ENCODE measurements around the gene POLR2H.

The POLR2H gene

DNA sequence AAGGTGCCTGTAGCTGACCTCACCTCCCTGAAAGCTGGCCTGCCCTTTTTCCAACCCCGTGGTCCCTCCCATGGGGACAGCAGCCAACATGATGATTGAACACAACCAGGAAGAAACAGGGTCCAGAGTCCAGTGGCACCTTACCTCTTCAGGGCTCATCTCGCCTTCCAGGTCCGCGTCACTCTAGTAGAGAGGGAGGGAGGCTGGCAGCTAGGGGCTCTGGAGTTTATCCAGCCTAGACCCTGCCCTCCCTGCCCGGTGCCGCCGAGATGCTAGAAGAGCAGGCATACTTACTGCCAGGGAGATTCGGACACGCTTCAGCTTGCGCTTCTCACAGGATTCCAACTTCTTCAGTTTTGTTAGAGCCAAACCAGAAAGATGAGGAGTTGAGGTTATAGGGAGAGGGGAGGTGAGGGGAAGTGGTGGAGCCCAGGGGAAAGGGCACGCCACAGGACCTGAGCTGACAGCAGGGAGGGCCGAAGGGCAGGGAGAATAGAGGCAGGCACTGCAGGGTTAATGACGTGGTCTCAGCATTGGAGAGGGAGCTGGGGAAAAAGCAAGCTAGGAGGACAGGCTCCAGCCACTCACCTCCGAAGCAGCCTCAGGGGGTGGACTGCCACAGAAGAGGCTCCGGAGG is 9.2 kb upstream of the POLR2H start:
- no peak for DNase-seq (ENCODE audit: low spot score)

DNA sequence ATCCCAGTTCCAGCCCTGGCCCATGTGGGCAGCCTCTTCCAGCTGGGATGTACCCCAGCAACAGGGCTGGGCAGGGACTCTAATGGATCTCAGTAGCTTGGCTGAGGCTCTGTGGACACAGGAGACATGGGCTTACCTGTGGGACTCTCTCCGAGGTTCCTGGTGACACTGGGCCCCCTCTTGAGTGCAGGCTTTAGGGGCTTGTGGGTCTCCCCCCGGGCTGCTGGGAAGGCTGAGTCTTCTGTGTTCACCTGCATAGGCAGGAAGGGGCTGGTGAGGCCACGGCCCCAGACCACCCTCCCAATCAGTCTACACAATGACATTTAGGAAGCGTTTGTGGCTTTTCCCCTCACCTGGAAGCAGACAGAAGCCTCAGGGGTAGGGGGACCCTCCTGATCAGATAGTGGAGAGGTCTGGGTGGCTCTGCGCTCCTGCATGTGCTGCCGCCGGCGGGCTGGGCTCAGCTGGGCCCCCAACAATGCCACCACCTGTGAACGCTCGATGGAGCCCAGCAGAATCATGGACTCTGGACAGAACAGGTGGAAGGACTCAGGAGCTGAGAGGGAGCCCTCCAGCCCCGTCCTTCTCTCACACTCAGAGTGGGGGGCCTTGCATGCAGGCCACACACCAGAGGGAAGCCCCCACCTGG is 8.5 kb upstream of the POLR2H start:
- DNase-seq (ENCODE audit: low spot score): no peak

DNA sequence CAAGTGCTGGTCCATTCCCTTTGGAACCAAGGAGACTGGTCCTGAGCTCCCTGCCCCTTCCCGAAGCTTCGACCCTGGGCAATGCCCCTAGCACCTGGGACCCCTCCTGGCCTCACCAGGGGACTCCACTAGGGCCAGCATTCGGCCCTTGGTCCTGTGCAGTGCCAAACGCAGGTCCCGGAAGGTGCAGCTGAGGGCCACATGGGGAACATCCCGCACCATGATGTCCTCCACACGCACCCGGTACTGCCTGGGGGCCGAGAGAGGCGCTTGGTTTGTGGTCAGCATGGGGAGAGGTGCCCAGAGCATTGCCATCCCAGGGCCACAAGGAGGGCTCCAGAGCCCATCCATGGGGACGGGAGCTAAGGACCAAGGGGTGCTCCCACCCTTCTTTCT is 8.0 kb upstream of the POLR2H start:
- no peak for DNase-seq (ENCODE audit: low spot score)

DNA sequence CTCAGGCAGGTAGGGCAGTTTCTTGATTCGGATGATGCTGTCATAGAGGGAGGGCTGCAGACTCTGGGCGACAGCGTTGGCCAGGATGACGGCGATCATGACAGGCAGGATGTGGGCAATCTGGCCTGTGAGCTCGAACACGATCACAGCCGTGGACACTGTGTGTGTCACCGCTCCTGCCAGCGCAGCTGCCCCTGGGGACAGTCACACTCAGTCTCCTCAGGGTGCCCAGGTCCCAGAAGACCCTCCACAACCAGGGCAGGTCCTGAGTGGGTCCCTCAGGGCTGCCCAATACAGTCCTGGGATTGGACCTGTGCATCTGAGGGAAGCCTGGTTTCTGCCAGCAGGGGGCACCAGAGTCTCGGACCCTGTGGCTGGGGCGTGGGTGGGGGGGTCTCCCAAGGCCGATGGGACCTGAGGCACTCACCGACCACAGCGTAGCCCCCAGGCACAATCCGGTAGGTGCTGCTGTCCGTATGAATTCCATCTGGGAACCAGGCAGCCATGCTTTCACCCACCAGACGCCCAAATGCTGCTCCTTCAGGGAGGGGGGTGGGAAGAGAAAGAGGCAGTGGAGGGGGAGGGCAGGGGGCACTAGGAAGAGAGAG is 7.3 kb upstream of the POLR2H start:
- DNase-seq (ENCODE audit: low spot score): peak; percentile 67

DNA sequence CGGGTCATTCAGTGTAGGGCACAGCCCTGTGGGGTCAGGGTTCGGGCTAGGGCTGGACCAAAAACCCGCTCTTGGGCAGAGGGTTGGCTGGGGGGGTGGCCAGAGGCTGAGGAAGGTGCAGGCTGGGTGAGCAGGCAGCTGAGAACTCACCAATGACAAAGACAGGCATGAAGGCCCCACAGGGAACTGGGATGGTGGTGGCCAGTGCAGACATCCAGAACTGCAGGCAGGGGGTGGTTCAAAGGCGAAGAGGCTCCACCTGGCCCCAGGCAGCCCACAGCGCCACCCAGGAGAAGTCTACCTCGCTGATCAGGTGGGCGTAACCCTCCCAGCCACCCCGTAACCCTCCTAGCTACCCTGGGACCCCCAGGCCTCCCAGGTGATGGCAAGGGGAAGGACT is 6.8 kb upstream of the POLR2H start:
- DNase-seq (ENCODE audit: low spot score): no peak

DNA sequence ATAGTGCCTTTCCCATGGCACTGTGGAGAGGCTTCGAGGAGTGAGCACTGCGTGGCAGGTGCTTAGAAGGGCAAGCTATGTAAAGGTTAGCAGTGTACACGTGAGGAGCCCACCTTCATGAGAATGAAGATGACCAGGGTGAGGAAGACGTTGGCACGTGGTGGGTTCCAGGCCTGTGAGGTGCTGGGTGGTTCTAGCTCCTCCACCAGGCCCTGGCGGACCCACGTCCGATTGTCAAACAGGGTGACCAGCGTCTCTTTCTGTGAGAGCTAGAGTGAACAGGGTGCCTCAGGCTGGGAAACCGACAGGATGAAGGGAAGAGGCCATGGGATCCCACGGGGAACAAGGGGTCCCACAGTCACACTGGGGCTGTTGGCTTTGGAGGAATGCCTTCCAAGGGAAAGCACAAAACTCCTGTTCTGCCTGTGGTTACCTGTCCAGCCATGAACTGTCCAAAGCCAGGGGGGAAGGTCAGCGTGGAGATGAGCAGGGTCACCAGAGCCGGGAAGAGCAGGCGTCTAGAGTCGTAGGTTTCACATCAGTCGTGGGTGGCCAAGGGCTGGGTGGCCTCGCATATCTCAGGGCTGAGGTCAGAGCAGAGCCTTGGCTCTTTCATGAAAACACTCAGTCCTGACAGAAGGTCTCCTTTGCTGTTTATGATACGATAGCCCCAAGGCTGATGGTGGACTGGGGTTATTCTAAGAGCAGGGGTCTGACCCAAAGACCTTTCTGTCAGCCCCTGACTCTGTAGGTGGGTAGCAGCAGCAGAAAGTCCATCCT is 6.1 kb upstream of the POLR2H start:
- no peak for DNase-seq (ENCODE audit: low spot score)

DNA sequence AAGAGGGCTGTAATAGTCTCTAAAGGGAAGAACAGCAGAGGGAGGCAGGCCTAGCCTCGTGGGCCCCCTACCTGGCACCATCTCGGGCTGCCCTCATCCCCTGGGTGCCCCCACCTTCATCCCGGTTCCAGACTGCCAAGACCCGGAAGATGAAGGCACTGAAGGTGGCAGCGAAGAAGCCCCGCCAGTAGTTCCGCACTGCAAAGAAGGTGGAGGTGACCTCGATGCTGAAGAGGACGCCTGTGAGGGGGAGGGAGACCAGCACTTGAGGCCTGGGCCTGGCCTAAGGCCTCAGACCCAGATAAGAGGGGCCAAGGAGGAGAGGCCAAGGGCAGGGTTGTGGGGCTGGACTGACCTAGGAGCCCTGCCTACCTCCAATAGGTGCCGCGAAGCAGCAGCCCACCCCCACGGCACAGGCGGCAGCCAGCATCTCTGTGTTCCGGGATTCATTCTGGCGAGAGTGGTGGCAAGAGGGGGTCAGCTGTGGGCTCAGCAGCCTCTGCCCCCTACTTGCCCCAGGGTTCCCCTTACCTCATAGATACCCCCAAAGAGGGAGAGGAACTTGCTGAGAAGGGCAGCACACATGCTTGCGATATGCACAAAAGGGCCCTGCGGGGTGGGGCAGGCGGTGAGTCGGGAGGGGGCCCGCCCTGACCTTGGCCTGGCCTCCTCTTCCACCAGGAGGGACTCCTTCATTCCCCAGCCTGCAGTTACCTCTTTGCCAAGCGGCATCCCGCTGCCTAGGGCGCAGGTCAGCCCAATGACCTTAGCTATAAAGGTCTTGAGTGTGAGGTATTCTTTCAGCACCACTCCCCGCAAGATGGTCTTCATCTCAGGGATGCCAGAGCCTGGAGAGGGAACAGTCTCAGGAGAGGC is 4.0 kb upstream of the POLR2H start:
- DNase-seq (ENCODE audit: low spot score): no peak

DNA sequence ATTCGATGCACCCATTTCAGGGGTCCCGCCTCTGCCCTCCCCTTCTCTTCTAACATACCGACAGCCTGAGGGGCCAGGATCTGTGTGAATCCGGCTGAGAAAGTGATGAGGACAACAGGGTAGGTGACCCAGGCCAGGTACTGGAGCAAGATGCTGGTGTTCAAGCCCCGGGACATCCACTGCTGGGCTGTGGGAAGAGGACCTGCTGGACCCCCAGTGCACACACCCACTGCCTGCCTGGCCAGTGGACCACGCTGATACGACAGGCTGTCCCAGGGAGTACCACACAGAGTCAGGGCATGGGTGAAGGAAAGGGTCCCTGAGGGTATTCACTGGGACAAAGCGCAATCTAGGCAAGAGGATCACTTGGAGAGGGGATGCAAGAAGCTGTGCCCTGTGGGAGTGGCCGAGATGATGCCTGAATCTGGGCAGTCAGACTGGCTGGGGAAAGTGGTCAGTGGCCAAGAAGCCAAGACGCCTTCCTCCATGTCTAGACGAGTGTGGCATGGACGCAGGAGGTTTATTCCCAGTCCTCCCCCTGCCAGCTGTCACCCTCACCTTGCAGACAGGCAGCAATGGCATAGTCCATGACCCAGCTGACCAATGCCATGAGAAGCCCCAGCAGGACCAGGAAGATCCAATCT is 3.3 kb upstream of the POLR2H start:
- no peak for DNase-seq (ENCODE audit: low spot score)

DNA sequence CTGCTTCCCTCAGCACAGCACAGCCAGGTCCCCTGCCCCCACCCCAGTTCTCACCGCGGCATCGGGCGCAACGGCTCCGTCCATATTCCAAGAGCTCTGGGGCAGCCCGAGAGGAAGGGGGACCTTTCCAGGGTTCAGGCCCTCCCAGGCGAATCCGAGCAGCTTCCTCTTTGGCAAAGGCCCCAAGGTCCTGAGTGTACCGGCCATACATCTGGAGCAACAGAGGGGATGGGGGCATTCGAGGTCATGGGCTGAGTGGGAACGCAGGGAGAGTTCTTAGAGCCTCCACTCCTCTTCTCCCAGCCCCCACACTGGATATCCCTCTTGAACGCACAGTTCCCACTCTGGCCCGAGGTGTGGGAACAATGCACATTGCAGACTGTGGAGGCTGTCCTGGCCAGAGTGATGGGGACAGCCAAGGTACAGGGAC is 2.6 kb upstream of the POLR2H start:
- no peak for DNase-seq (ENCODE audit: low spot score)

DNA sequence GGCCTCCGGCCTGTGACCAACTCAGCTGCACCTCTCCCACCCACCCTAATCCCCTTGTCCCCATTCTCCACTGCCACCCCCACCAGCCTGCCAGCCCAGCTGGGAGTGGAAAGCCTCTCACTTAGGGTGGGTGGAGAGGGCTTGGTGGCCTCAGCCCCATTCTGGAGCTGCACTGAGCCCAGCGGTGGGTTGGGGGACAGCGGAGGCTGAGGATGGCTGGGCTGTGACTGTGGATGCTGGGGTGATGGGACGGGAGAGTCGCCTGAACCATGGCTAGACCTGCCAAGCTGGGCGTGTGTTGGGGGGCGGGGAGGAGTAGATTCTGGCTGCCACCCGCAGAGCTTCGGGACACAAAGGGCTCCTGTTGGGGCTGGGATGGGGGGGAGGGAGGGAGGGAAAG is 1.9 kb upstream of the POLR2H start:
- no peak for DNase-seq (ENCODE audit: low spot score)

DNA sequence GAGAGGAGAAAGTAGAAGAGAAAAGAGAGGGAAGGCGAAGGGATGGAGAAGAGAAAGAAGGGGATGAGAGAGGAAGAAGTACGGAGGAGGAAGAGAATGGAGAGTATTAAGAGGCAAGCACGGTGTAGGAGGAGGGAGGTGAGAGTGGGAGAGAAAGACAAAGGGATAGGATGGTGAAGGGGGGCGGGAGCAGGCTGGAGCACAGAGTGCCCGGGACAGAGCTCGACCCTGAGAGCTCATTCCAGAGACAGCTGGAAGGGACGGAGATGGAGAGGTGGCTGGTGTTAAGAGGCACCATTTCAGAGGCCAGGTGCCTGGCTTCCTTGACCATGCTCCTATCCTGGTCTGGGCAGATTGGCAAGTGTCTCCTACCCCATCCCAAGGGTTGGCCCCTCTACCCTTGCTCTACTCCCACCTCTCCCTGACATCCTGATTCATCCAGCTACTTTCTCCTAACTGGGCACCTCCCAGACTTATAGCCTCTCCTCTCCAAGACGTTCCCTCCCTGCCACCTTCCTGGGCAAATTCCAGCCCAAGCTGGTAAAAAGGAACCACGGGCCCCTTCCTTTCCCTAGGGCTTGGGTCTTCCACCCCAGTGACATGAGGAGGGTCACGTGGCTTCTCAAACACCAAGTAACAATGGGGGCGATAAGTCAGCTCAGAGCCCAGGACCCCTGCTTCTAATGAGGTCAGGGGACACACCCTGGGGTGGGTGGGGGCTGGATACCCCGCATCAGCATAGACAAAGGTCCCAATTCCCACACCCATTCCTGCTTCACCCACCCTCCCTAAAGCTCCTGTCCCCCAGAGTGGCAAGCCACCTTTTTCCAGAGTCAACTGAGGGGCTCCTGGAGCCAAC is 1.2 kb upstream of the POLR2H start:
- DNase-seq (ENCODE audit: low spot score): no peak

DNA sequence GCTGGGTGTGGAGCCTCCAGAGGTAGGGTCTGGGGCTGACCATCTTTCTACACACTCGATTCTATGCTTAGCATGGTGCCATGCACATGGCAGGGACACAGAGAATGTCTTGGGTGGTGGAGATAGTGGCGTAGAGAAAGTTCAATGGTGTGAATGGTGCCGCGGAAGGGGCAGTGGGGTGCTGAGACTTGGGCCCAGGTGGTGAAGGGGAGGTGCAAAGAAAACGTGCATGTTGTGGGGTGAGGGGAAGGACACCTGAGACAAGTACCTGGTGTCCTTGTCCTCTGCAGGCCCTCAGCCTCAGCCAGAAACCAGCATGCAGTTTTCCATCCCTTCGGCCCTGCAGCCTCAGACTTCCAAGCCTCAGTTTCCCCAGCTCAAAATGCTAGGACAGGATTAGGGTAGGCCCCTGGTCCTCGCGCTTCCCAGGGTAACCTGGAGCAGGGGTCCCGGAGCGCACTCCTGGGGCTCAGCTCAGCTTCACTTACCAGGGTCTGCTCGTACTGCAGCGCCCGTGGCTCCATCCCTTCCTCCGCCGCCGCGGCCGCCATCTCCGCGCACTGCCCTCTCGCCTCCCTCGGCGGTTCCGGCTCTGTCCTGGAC is 480 bp upstream of the POLR2H start:
- peak; percentile 15 for DNase-seq (ENCODE audit: low spot score)

DNA sequence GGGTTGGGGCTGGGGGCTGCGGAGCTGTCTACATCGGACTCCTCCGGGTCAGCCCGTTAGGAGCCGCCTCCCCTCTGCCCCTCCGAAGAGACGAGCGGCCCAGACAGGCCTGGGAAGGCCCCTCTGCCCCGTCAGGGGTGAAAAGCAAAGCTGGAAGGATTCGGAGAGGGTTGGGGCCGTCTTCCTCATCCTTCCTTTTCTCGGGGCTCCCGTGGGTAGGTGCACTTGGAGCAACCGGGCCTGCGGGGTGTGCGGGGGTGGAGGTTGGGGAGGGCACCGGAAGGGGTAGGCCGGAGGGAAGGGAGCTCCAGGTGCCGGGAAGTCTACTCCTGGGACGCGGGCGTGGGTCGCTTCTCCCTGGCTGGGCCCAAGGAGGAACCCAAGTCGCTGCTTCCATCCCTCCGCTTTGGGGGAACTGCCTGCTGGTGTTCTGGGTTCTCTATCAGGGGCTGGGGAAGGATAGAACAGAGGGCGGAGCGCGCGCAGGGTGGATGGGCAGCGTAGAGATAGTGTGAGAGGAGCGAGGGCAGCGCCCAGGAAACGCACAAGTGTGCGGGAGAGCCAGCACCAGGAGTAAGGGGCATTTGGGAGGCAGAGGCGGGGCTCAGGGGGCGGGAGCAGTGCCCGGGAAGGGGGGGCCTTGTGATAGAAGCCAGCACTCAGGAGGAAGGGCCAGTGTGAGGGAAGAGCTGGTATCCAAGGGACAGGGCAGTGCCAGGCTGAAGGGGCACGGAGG is 590 bp downstream of the POLR2H start:
- DNase-seq (ENCODE audit: low spot score): peak; percentile 72

DNA sequence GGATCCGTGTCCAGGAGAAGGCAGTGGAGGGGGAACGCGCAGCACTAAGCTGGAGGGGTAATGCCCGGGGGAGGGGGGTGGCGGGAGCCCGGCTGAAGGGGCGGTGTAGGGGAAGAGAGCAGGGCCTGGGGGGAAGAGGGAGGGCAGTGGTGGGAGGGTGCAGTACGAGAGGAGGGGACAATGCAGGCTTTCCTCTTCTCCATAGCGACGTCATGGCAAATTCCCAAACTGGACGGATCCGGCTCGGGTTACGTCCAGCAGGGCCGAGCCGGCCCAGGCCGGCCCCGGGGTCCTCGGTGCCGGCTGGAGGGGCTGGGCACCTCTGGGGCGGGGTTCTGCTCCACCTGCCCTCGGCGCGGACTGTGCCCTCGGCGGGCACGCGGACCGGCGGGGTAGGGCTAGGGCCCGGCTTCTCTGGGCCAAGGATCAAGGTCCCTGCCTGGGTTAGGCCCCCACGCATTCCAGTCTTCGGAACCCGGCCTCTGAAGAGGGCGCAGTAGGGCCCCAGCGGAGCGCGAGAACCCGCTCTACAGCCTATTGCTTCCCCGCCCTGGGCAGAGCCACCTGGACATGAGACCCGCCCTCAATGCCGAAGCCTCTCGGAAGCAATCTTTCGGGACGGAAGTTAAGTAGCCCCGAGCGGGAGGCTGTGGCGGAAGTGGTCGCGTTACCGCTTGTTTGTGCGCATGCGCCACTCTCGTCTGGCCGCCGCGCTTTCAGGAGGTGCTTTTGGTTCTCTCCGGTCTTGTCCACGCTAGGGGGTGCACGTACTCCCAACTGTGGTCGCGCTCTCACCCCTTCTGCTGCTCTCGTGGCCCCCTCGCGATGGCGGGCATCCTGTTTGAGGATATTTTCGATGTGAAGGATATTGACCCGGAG is 1.4 kb downstream of the POLR2H start:
- DNase-seq (ENCODE audit: low spot score): peak; percentile 96

DNA sequence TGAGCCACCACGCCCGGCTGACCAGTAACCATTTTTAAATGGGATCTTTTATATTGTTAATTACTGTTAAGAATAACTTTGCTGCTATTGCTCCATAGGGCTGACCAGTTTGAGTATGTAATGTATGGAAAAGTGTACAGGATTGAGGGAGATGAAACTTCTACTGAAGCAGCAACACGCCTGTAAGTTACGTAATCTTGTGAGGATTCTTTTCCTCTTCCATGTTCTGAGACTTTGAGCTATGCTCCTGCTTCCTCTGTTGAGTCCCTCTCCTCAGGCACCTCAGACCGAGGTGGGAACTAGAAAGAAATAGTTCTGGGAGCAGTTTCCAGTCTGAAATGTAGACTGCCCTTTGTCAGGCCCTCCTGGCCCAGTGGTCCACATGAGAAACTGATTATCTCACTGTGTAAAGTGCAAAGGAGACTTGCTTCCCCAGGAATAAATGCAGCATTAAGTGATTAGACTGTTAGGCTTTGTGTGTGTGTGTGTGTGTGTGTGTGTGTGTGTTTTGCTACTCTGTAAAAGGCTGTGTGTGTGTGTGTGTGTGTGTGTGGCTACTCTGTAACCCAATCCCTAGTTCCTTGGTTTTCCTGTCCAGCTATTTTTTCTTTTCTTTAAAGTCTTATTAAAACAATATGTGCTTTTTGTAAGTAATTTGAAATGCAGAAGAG is 5.2 kb downstream of the POLR2H start:
- no peak for DNase-seq (ENCODE audit: low spot score)

DNA sequence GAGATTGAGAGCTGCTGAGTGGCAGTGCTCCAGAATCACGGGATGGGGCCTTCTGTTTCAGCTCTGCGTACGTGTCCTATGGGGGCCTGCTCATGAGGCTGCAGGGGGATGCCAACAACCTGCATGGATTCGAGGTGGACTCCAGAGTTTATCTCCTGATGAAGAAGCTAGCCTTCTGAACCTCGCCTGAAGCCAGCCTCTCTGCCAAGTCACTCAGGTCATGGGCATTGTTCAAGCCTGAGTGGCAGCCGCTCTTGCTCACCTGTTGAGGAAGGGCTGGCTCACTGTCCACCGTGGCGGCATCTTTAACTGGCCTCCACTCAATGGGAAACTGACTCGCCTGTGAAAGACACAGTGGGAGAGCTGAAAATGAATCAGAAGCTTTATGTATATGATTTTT is 6.6 kb downstream of the POLR2H start:
- DNase-seq (ENCODE audit: low spot score): no peak

DNA sequence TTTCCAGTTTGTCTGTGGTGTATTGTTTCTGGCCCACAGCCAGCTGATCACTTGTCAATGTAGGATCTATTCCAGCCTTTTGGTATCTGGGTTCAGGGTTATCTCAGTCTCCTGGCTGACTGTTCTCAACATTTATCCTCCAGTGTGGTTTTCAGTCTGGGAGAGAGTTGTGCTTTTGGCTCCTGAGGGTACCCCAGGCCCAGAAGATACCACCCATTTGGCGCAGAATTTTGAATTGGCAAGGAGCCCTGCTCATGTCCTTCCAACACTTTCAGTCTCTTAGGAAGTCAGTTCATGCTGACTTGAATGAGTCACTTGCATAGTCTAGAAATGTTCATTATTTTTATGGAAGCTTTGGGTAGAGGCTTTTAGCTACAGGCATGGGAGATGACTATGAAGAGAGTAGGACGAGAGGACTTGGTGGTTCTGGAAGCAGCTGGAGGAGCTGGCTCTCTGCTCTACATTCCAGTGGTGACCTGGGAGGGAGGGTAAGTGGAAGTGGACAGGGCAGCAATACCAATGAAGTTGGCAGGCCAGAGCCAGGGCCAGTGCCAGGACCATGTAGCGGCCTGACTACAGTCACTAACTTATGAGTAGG is 7.2 kb downstream of the POLR2H start:
- no peak for DNase-seq (ENCODE audit: low spot score)

Measured in hematopoietic multipotent progenitor cell treated with erythropoietin and hydrocortisone succinate and interleukin-3 and kit ligand, for 15 days (in vitro differentiated cells).